HepG2 (cell line): Measurements from ENCODE around the gene RARRES1. TPM values are rescaled to one million over a fixed set of nuclear protein-coding genes. Genes with fewer than 3 reads are reported as not detected.

Experiments
- ATAC-seq: fragments of 200-7000 bp; cut with Tn5 transposase; 3 replicates; pipeline ENCODE4 v1.9.1; 2020; ENCODE audit warnings: mild to moderate bottlenecking, moderate library complexity
- BruUV-seq: library from RNA; stranded (reverse); fragments of 400-500 nt; replicated peaks from 2 replicates; lab custom pipeline; 2021; lab: Mats Ljungman, UMichigan
- CTCF ChIA-PET: fragments of 300-600 bp; formaldehyde crosslinking; extraction: SDS; loops from one replicate; lab custom pipeline; 2021; ENCODE audit warnings: low total read pairs, inconsistent platforms, low intra/inter-chr PET ratio; lab: Yijun Ruan, JAX
- POLR2A ChIA-PET: fragments of 350-600 bp; sonication (Branson Sonifier 250); formaldehyde crosslinking; loops from one replicate; lab custom pipeline; 2020; ENCODE audit warnings: antibody characterized with exemption, inconsistent platforms; lab: Yijun Ruan, JAX
- DNase-seq: peaks from one replicate; pipeline ENCODE4 v3.0.0-alpha.2; 2015; ENCODE audit warnings: low spot score
- FAIRE-seq: peaks from 3 replicates; lab custom pipeline; 2011; peaks lifted over from hg19 to GRCh38; lab: Jason Lieb, UNC
- H2AFZ ChIP-seq: one replicate; pipeline ENCODE4 v1.6.1; 2011; ENCODE audit warnings: low read length, inconsistent platforms
- H3K27ac ChIP-seq: fragments of 300-600 bp; 3 replicates; pipeline ENCODE4 v1.8.0; 2011; ENCODE audit warnings: mixed run types, mild to moderate bottlenecking, mixed read lengths, low read length, inconsistent platforms; ENCODE audit not compliant: insufficient read depth; ENCODE audit errors: extremely low read length
- H3K27me3 ChIP-seq, 2 experiments: fragments of 200-600 bp in 1 of 2; 2 replicates in 1 of 2; 3 replicates in 1 of 2; pipeline versions ENCODE4 v1.6.0 to v1.8.0; 2011; ENCODE audit warnings: low read length in 2 of 2, mild to moderate bottlenecking in 2 of 2, moderate library complexity in 2 of 2, inconsistent platforms in 1 of 2; ENCODE audit not compliant: insufficient read depth in 2 of 2, control insufficient read depth in 1 of 2
- H3K36me3 ChIP-seq, 2 experiments: fragments of 200-600 bp in 1 of 2; replicated peaks in 1 of 2; 2 replicates in 1 of 2; 3 replicates in 1 of 2; pipeline versions ENCODE4 v1.5.1 to v1.8.0; 2011; ENCODE audit warnings: low read length in 2 of 2, inconsistent platforms in 1 of 2; ENCODE audit not compliant: insufficient read depth in 2 of 2, control insufficient read depth in 1 of 2
- H3K4me1 ChIP-seq: 2 replicates; pipeline ENCODE4 v1.5.1; 2012; ENCODE audit warnings: low read length, inconsistent platforms; ENCODE audit not compliant: insufficient read depth
- H3K4me2 ChIP-seq: 2 replicates; pipeline ENCODE4 v1.6.0; 2011; ENCODE audit warnings: low read depth, low read length, inconsistent platforms
- H3K4me3 ChIP-seq, 3 experiments: fragments of 200-600 bp in 1 of 3; sonication (generic), shearing (Covaris generic) in 1 of 3; replicated peaks in 1 of 3; 2 replicates each; pipeline ENCODE4 v1.5.1; 2011 to 2016; ENCODE audit warnings: low read length in 3 of 3, inconsistent platforms in 2 of 3, low read depth in 2 of 3, mild to moderate bottlenecking in 2 of 3, control low read depth in 1 of 3, mixed read lengths in 1 of 3; ENCODE audit not compliant: insufficient read depth in 1 of 3
- H3K79me2 ChIP-seq: one replicate; pipeline ENCODE4 v1.6.1; 2011; ENCODE audit warnings: low read length, inconsistent platforms; ENCODE audit not compliant: insufficient read depth
- H3K9ac ChIP-seq: 2 replicates; pipeline ENCODE4 v1.6.0; 2011; ENCODE audit warnings: mild to moderate bottlenecking, low read depth, low read length, inconsistent platforms; ENCODE audit not compliant: insufficient read depth
- H3K9me3 ChIP-seq: 2 replicates; pipeline ENCODE4 v1.5.1; 2012; ENCODE audit warnings: mild to moderate bottlenecking, low read length
- H4K20me1 ChIP-seq: 2 replicates; pipeline ENCODE4 v1.6.0; 2011; ENCODE audit warnings: inconsistent platforms, mild to moderate bottlenecking, low read length, moderate library complexity; ENCODE audit not compliant: insufficient read depth
- FOXA3 ChIP-seq: IDR thresholded peaks from 2 replicates; pipeline ENCODE4 v1.6.1; 2016; ENCODE audit warnings: missing genetic modification reagents, missing compliant biosample characterization
- GATAD2A ChIP-seq: IDR thresholded peaks from 2 replicates; pipeline ENCODE4 v1.6.1; 2016
- HMGA1 ChIP-seq: sonication (generic); formaldehyde crosslinking; conservative IDR thresholded peaks from 2 replicates; pipeline ENCODE4 v1.4.0; 2020; ENCODE audit warnings: missing genetic modification reagents
- LBX2 ChIP-seq: sonication (generic); formaldehyde crosslinking; IDR thresholded peaks from 2 replicates; pipeline ENCODE4 v1.5.0; 2020; ENCODE audit warnings: missing genetic modification reagents, mild to moderate bottlenecking, borderline replicate concordance
- MXI1 ChIP-seq: IDR thresholded peaks from 3 replicates; pipeline ENCODE4 v1.6.1; 2012; ENCODE audit warnings: low read depth, low read length, inconsistent platforms, borderline replicate concordance
- NFYB ChIP-seq: sonication (generic); formaldehyde crosslinking; IDR thresholded peaks from 2 replicates; pipeline ENCODE4 v1.4.0; 2020; ENCODE audit warnings: missing genetic modification reagents
- ZBTB4 ChIP-seq: sonication (generic); formaldehyde crosslinking; IDR thresholded peaks from 2 replicates; pipeline ENCODE4 v1.4.0; 2020; ENCODE audit warnings: missing genetic modification reagents, mild to moderate bottlenecking, borderline replicate concordance
- ZNF329 ChIP-seq: sonication (generic); formaldehyde crosslinking; IDR thresholded peaks from 2 replicates; pipeline ENCODE4 v1.9.0; 2021; ENCODE audit warnings: low read depth, mild to moderate bottlenecking, missing genetic modification reagents
- ZNF589 ChIP-seq: sonication (generic); formaldehyde crosslinking; conservative IDR thresholded peaks from 2 replicates; pipeline ENCODE4 v1.8.0; 2022; ENCODE audit warnings: mild to moderate bottlenecking, moderate library complexity, missing genetic modification reagents
- ZNF619 ChIP-seq: sonication (generic); formaldehyde crosslinking; IDR thresholded peaks from 2 replicates; pipeline ENCODE4 v1.4.0; 2020; ENCODE audit warnings: mild to moderate bottlenecking, missing genetic modification reagents
- ZNF710 ChIP-seq: sonication (generic); formaldehyde crosslinking; IDR thresholded peaks from 2 replicates; pipeline ENCODE4 v1.5.0; 2020; ENCODE audit warnings: mild to moderate bottlenecking, missing genetic modification reagents, borderline replicate concordance
- ZNF740 ChIP-seq: sonication (generic); formaldehyde crosslinking; IDR thresholded peaks from 2 replicates; pipeline ENCODE4 v1.4.0; 2020; ENCODE audit warnings: missing genetic modification reagents
- ZNF772 ChIP-seq: sonication (generic); formaldehyde crosslinking; IDR thresholded peaks from 2 replicates; pipeline ENCODE4 v1.5.0; 2020; ENCODE audit warnings: mild to moderate bottlenecking, missing genetic modification reagents
- WGBS: methylation state at CpG from one replicate; pipeline ENCODE4 v1.1.6; 2017; ENCODE audit warnings: low lambda C conversion rate; 5-methylcytosine and 5-hydroxymethylcytosine counted together
- in situ Hi-C: cut with HindIII; loops from 2 replicates; pipeline ENCODE4 v1.10.0; 2017; ENCODE audit warnings: low pct_unique_long_range_greater_than_20kb; ENCODE audit not compliant: extremely low pct_ligation_motif_present
- intact Hi-C: fragments of 100-400 bp; cut with micrococcal nuclease; formaldehyde crosslinking; loops from one replicate; pipeline ENCODE4 v1.10.0; 2022; ENCODE audit not compliant: unreplicated experiment
- polyA plus RNA-seq, 8 experiments: library from polyadenylated mRNA; depleted of rRNA in 3 of 8; stranded (reverse) in 7 of 8; unstranded in 1 of 8; fragments of >200 nt; fragmentation: Illumina TruSeq in 4 of 8; extraction: Trizol in 4 of 8; gene quantifications; 2 replicates each; pipeline versions ENCODE4 v1.2.1 to v1.2.3, GENCODE V29; 2011 to 2016; ENCODE audit warnings: low read depth in 4 of 8, missing spikeins in 1 of 8, mixed read lengths in 1 of 8; ENCODE audit not compliant: insufficient read depth in 1 of 8
- total RNA-seq, 5 experiments: library from RNA; depleted of rRNA; stranded (reverse); fragments of >200 nt; fragmentation: Illumina TruSeq; extraction: Trizol; gene quantifications; 2 replicates each; pipeline ENCODE4 v1.2.3, GENCODE V29; 2016; ENCODE audit warnings: low read depth in 1 of 5

The RARRES1 gene
- total and polyA plus RNA-seq, 2 of the 13 experiments (the other 11 are each of a cell fraction or from before 2014, with no cell fraction given) = not detected

- H3K4me2 ChIP-seq = no peak overlapping the region
- ATAC-seq (no peak), DNase-seq (no peak), FAIRE-seq (no peak)
- POLR2A ChIA-PET = no interaction called here
- H3K4me3 ChIP-seq = no peak overlapping the region
- H3K9me3 ChIP-seq = no peaks in the 10 kb centered on the region
- no peak overlapping the region for H3K9ac ChIP-seq
- no TSS peak for BruUV-seq
- no peaks in the 10 kb centered on the region for H3K79me2 ChIP-seq
- H3K4me1 ChIP-seq = no peaks in the 10 kb centered on the region
- no peaks in the 10 kb centered on the region for H4K20me1 ChIP-seq
- in situ Hi-C loops = no loop called here
- H3K27ac ChIP-seq = no peak overlapping the region
- no peak for TF ChIP-seq MXI1
- TF ChIP-seq HMGA1 = no peak
- TF ChIP-seq GATAD2A (CRISPR knock-in tag) = no peak
- TF ChIP-seq ZNF619 (CRISPR knock-in tag) = no peak
- TF ChIP-seq FOXA3 = no peak
- TF ChIP-seq ZNF589 (CRISPR knock-in tag) = no peak
- no peak for TF ChIP-seq ZNF329 (CRISPR knock-in tag)
- no peak for TF ChIP-seq ZBTB4 (CRISPR knock-in tag)
- TF ChIP-seq ZNF740 (CRISPR knock-in tag) = no peak
- no peak for TF ChIP-seq LBX2 (CRISPR knock-in tag)
- TF ChIP-seq NFYB (CRISPR knock-in tag) = no peak
- TF ChIP-seq ZNF710 (CRISPR knock-in tag) = no peak
- no peak for TF ChIP-seq ZNF772
- no peak overlapping the region for H2AFZ ChIP-seq
- no peaks in the 10 kb centered on the region for H3K36me3 ChIP-seq
- H3K27me3 ChIP-seq = no peaks in the 10 kb centered on the region
- CTCF ChIA-PET = no interaction called here
- WGBS = 91% methylated on average over 3 of the region's 3 CpGs
- intact Hi-C loops = no loop called here
These were observed 15.2 kb upstream of the RARRES1 start for GRCh38 chr3:158747417-158747816.
